Transverse colon (tissue), 4 donors: ENCODE measurements around the gene ANP32B.

Experiments
- EP300 ChIP-seq: sonication (generic); formaldehyde crosslinking; IDR thresholded peaks from one replicate; pipeline ENCODE4 v1.6.1; 2017; ENCODE audit warnings: antibody characterized with exemption, low read depth
- POLR2A ChIP-seq: fragments of 450-650 bp; IDR thresholded peaks from one replicate; pipeline ENCODE4 v1.6.1; 2016; ENCODE audit warnings: antibody characterized with exemption, mild to moderate bottlenecking, moderate library complexity
- POLR2AphosphoS5 ChIP-seq, 3 donors: sonication (generic); formaldehyde crosslinking; IDR thresholded peaks; one replicate each; pipeline ENCODE4 v1.6.1; 2016; ENCODE audit warnings: antibody characterized with exemption in 3 of 3
- TF ChIP-seq, protein P1 (sequence below), 5 experiments: fragments of 200-600 bp in 3 of 5; fragments of 450-650 bp in 2 of 5; sonication (generic) in 3 of 5; IDR thresholded peaks; 1 replicate in 2 of 5; 2 replicates in 3 of 5; pipeline ENCODE4 v1.5.1; 2016 to 2017; ENCODE audit warnings: antibody characterized with exemption in 5 of 5, inconsistent platforms in 3 of 5, mild to moderate bottlenecking in 2 of 5, moderate library complexity in 1 of 5

- TF ChIP-seq, protein P1, sequence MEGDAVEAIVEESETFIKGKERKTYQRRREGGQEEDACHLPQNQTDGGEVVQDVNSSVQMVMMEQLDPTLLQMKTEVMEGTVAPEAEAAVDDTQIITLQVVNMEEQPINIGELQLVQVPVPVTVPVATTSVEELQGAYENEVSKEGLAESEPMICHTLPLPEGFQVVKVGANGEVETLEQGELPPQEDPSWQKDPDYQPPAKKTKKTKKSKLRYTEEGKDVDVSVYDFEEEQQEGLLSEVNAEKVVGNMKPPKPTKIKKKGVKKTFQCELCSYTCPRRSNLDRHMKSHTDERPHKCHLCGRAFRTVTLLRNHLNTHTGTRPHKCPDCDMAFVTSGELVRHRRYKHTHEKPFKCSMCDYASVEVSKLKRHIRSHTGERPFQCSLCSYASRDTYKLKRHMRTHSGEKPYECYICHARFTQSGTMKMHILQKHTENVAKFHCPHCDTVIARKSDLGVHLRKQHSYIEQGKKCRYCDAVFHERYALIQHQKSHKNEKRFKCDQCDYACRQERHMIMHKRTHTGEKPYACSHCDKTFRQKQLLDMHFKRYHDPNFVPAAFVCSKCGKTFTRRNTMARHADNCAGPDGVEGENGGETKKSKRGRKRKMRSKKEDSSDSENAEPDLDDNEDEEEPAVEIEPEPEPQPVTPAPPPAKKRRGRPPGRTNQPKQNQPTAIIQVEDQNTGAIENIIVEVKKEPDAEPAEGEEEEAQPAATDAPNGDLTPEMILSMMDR (IDR thresholded peaks at IDR 0.05): no peak
- TF ChIP-seq EP300 (no peak), POLR2A (no peak), POLR2AphosphoS5 (IDR thresholded peaks at IDR 0.05) (no peak)
These were observed 4.3 kb downstream of the ANP32B start for GRCh38 chr9:97987487-97987886.
